B cell (primary cell): ENCODE data around the gene PLPPR5. TPM values are rescaled to one million over a fixed set of nuclear protein-coding genes. Genes with fewer than 3 reads are reported as not detected.

Experiments
- ATAC-seq: fragments of 200-7000 bp; cut with Tn5 transposase; one replicate; pipeline ENCODE4 v1.10.0; 2021; ENCODE audit warnings: low read depth, mild to moderate bottlenecking, moderate number of reproducible peaks, moderate library complexity
- CTCF ChIA-PET: fragments of 350-600 bp; sonication (Branson Sonifier 250); formaldehyde crosslinking; loops from one replicate; lab custom pipeline; 2021; ENCODE audit warnings: antibody characterized with exemption, inconsistent platforms; lab: Charles Lee
- POLR2A ChIA-PET: fragments of 350-600 bp; sonication (Branson Sonifier 250); formaldehyde crosslinking; loops from one replicate; lab custom pipeline; 2021; ENCODE audit warnings: antibody characterized with exemption; lab: Charles Lee
- DNase-seq: peaks from one replicate; pipeline ENCODE4 v3.0.0; 2013
- H2AFZ ChIP-seq: 2 replicates; pipeline ENCODE4 v1.6.1; 2012; ENCODE audit warnings: mild to moderate bottlenecking, low read depth, low read length; ENCODE audit not compliant: insufficient read depth, poor library complexity, severe bottlenecking
- H3K27ac ChIP-seq, 2 donors: 1 replicate in 1 of 2; 2 replicates in 1 of 2; pipeline ENCODE4 v1.5.1; 2012 to 2013; ENCODE audit warnings: low read length in 2 of 2, mild to moderate bottlenecking in 2 of 2, moderate library complexity in 1 of 2
- H3K27me3 ChIP-seq, 4 experiments: fragments of 200-600 bp in 1 of 4; sonication (generic) in 1 of 4; replicated peaks in 1 of 4; 1 replicate in 2 of 4; 2 replicates in 2 of 4; pipeline versions ENCODE4 v1.6.1 to v1.7.0; 2013 to 2016; ENCODE audit warnings: low read length in 3 of 4, mild to moderate bottlenecking in 2 of 4, mixed read lengths in 1 of 4, moderate library complexity in 1 of 4; ENCODE audit not compliant: insufficient read depth in 4 of 4, control insufficient read depth in 3 of 4; ENCODE audit errors: control extremely low read depth in 1 of 4
- H3K36me3 ChIP-seq, 2 experiments: replicated peaks in 1 of 2; 1 replicate in 1 of 2; 2 replicates in 1 of 2; pipeline versions ENCODE4 v1.6.1 to v1.7.1; 2013; ENCODE audit warnings: low read length in 1 of 2; ENCODE audit not compliant: insufficient read depth in 2 of 2, control insufficient read depth in 1 of 2; ENCODE audit errors: control extremely low read depth in 1 of 2, extremely low read depth in 1 of 2
- H3K4me1 ChIP-seq, 2 donors: fragments of 200-600 bp in 1 of 2; sonication (generic) in 1 of 2; 1 replicate in 1 of 2; 2 replicates in 1 of 2; pipeline versions ENCODE4 v1.5.1 to v1.6.1; 2013 to 2017; ENCODE audit warnings: low read length in 2 of 2; ENCODE audit not compliant: control insufficient read depth in 2 of 2, insufficient read depth in 2 of 2
- H3K4me2 ChIP-seq: replicated peaks from 2 replicates; pipeline ENCODE3; 2012; ENCODE audit warnings: mild to moderate bottlenecking, low read depth, low read length; ENCODE audit not compliant: poor library complexity, severe bottlenecking
- H3K4me3 ChIP-seq, 5 experiments: fragments of 200-600 bp in 1 of 5; sonication (generic) in 1 of 5; 1 replicate in 3 of 5; 2 replicates in 2 of 5; pipeline versions ENCODE4 v1.5.1 to v1.7.0; 2011 to 2016; ENCODE audit warnings: low read length in 4 of 5, mild to moderate bottlenecking in 4 of 5, low read depth in 2 of 5, control low read depth in 1 of 5, moderate library complexity in 1 of 5; ENCODE audit not compliant: insufficient read depth in 1 of 5; ENCODE audit errors: control extremely low read depth in 1 of 5, extremely low read depth in 1 of 5
- H3K79me2 ChIP-seq: fragments of 200-600 bp; sonication (generic); one replicate; pipeline ENCODE4 v1.6.0; 2016; ENCODE audit warnings: low read length; ENCODE audit not compliant: control insufficient read depth, insufficient read depth
- H3K9ac ChIP-seq: fragments of 200-600 bp; sonication (generic); 2 replicates; pipeline ENCODE4 v1.6.1; 2017; ENCODE audit warnings: mild to moderate bottlenecking, low read length, moderate library complexity
- H3K9me3 ChIP-seq, 3 donors: one replicate each; pipeline versions ENCODE4 v1.6.1 to v1.7.1; 2013; ENCODE audit warnings: low read length in 2 of 3; ENCODE audit not compliant: control insufficient read depth in 2 of 3, insufficient read depth in 1 of 3; ENCODE audit errors: control extremely low read depth in 1 of 3
- H4K20me1 ChIP-seq: 2 replicates; pipeline ENCODE4 v1.6.0; 2012; ENCODE audit warnings: mild to moderate bottlenecking, low read length; ENCODE audit not compliant: insufficient read depth, control insufficient read depth, poor library complexity, severe bottlenecking
- H3K27ac Mint-ChIP-seq: one replicate; pipeline ENCODE4 v1.8.0; 2021; ENCODE audit warnings: mixed read lengths
- H3K27me3 Mint-ChIP-seq: one replicate; pipeline ENCODE4 v1.8.0; 2021; ENCODE audit warnings: mixed read lengths
- H3K4me1 Mint-ChIP-seq: one replicate; pipeline ENCODE4 v1.8.0; 2021; ENCODE audit warnings: mixed read lengths
- H3K4me3 Mint-ChIP-seq: one replicate; pipeline ENCODE4 v1.8.0; 2021; ENCODE audit warnings: mixed read lengths
- H3K9me3 Mint-ChIP-seq: one replicate; pipeline ENCODE4 v1.8.0; 2022; ENCODE audit warnings: mixed read lengths; ENCODE audit not compliant: insufficient read depth
- EZH2 ChIP-seq: IDR thresholded peaks from 2 replicates; pipeline ENCODE4 v1.6.1; 2012; ENCODE audit warnings: borderline replicate concordance, low read depth, mild to moderate bottlenecking, moderate library complexity, low read length; ENCODE audit not compliant: insufficient read depth, poor library complexity, severe bottlenecking
- WGBS: methylation state at CpG from one replicate; pipeline ENCODE4 v1.1.5; 2013; ENCODE audit warnings: missing lambda C conversion rate; ENCODE audit not compliant: insufficient coverage; 5-methylcytosine and 5-hydroxymethylcytosine counted together
- intact Hi-C: fragments of 100-400 bp; cut with micrococcal nuclease; formaldehyde crosslinking; loops from one replicate; pipeline ENCODE4 v1.10.0; 2022
- polyA plus RNA-seq: library from polyadenylated mRNA; depleted of rRNA; stranded (reverse); fragments of >200 nt; gene quantifications from 2 replicates; pipeline ENCODE4 v1.2.3, GENCODE V29; 2012
- total RNA-seq, 2 donors: library from RNA; stranded (reverse); fragments of 120-200 nt in 1 of 2; gene quantifications; 1 replicate in 1 of 2; 2 replicates in 1 of 2; pipeline versions ENCODE4 v1.2.3 to v1.2.4, GENCODE V29; 2013 to 2022
- TF ChIP-seq, protein P1 (sequence below): fragments of 200-600 bp; IDR thresholded peaks from one replicate; pipeline ENCODE4 v1.8.0; 2022; ENCODE audit warnings: antibody characterized with exemption, mild to moderate bottlenecking

Gene PLPPR5
- total and polyA plus RNA-seq, 2 donors (not counting 1 experiment from before 2014, with no cell fraction given), result not detected

DNA sequence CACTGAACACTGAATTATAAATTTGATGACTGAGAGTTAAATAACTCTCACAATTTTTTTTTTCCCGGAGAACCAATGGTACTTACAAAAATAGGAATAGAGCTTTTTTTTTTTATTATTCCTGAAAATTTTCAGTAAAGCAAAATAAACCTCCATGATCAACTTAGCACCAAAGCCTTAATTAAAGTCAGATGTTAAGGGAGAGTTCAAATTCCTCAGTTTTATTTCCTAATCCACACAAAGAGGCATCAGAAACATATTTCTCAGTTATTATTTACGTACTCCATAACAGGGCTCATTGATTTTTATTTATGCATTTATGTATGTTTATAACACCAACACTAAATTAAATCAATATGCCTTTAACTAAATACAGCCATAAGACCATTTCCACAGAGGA, 55.5 kb downstream of the PLPPR5 start:
- H3K9ac ChIP-seq, result no peak overlapping the region
- Mint-ChIP-seq H3K4me3 (no peak overlapping the region), H3K27ac (no peak overlapping the region), H3K9me3 (no peaks in the 10 kb centered on the region), H3K4me1 (no peaks in the 10 kb centered on the region), H3K27me3 (peaks cover 2% of the 10 kb centered on the region)
- WGBS, result no CpG with 5 or more reads among the region's 2 CpGs
- H3K79me2 ChIP-seq, result no peaks in the 10 kb centered on the region
- H3K4me2 ChIP-seq, result no peak overlapping the region
- DNase-seq, result no peak
- H4K20me1 ChIP-seq, result no peaks in the 10 kb centered on the region
- H3K27ac ChIP-seq, result no peak overlapping the region
- H3K4me1 ChIP-seq, result no peaks in the 10 kb centered on the region
- no peaks in the 10 kb centered on the region for H3K9me3 ChIP-seq
- ATAC-seq, result no peak
- TF ChIP-seq, protein P1, sequence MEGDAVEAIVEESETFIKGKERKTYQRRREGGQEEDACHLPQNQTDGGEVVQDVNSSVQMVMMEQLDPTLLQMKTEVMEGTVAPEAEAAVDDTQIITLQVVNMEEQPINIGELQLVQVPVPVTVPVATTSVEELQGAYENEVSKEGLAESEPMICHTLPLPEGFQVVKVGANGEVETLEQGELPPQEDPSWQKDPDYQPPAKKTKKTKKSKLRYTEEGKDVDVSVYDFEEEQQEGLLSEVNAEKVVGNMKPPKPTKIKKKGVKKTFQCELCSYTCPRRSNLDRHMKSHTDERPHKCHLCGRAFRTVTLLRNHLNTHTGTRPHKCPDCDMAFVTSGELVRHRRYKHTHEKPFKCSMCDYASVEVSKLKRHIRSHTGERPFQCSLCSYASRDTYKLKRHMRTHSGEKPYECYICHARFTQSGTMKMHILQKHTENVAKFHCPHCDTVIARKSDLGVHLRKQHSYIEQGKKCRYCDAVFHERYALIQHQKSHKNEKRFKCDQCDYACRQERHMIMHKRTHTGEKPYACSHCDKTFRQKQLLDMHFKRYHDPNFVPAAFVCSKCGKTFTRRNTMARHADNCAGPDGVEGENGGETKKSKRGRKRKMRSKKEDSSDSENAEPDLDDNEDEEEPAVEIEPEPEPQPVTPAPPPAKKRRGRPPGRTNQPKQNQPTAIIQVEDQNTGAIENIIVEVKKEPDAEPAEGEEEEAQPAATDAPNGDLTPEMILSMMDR, result no peak
- ChIA-PET CTCF (no interaction called here), POLR2A (no interaction called here)
- no peak overlapping the region for H3K4me3 ChIP-seq
- no peaks in the 10 kb centered on the region for H3K36me3 ChIP-seq
- H3K27me3 ChIP-seq, result no peaks in the 10 kb centered on the region
- intact Hi-C loops, result no loop called here
- no peak overlapping the region for H2AFZ ChIP-seq

DNA sequence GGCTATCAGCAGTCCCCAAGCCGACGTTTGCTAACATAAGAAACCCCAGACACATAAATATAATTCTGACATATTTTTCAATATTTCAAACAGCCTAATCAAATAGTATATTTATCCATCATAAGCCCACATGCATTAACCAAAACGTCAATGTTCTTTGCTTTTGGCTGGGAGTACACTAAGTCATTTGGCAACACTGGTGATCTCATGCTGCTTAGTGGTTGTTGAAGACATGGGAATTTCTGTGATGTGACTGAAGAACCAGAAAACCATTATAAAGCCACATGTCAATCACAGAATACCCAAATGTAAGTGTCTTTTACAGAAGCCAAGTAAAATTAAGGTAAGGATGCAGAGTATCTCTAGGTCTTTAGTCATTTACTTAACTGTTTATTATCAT, 57.6 kb downstream of the PLPPR5 start:
- Mint-ChIP-seq H3K4me1 (no peaks in the 10 kb centered on the region), H3K4me3 (no peak overlapping the region), H3K9me3 (no peaks in the 10 kb centered on the region), H3K27ac (no peak overlapping the region), H3K27me3 (peaks cover 2% of the 10 kb centered on the region)
- Histone ChIP-seq H3K36me3 (no peaks in the 10 kb centered on the region), H3K4me2 (no peak overlapping the region), H3K9ac (no peak overlapping the region), H3K27ac (no peak overlapping the region), H2AFZ (no peak overlapping the region), H3K4me1 (no peaks in the 10 kb centered on the region), H3K27me3 (no peaks in the 10 kb centered on the region), H4K20me1 (no peaks in the 10 kb centered on the region), H3K4me3 (no peak overlapping the region), H3K79me2 (no peaks in the 10 kb centered on the region), H3K9me3 (no peaks in the 10 kb centered on the region)
- ATAC-seq (no peak), DNase-seq (no peak)
- intact Hi-C loops, result no loop called here
- POLR2A ChIA-PET, result no interaction called here
- TF ChIP-seq, protein P1, result no peak
- no peak for TF ChIP-seq EZH2
- WGBS, result no CpG with 5 or more reads among the region's 3 CpGs
- CTCF ChIA-PET, result no interaction called here
